Measurements from ENCODE around the gene LCMT1. TPM values are rescaled to one million over a fixed set of nuclear protein-coding genes. Genes with fewer than 3 reads are reported as not detected.

LCMT1 gene
- total RNA-seq, 1 experiment from 2014 or later, result 44.2 TPM

- DNase-seq (ENCODE audit: low read depth, low spot score) (no peak), ATAC-seq (no peak)
- Histone ChIP-seq H3K9me3 (ENCODE audit: control insufficient read depth, insufficient read depth, low read depth, low read length) (no peaks in the 10 kb centered on the region), H3K4me1 (ENCODE audit: control insufficient read depth, insufficient read depth, low read length) (peaks cover 7% of the 10 kb centered on the region; the same call in 1 of the 2 replicates), H3K27ac (ENCODE audit: low read length) (peak overlapping the region; percentile 30; the same call in 1 of the 2 replicates), H3K36me3 (ENCODE audit: control insufficient read depth, insufficient read depth, low read length) (no peaks in the 10 kb centered on the region), H3K4me3 (ENCODE audit: low read depth in 2 of 2, low read length in 2 of 2) (no peak overlapping the region), H3K27me3 (ENCODE audit: control insufficient read depth, insufficient read depth, low read length) (no peaks in the 10 kb centered on the region)
- CTCF ChIA-PET, result no interaction called here
- BruUV-seq (replicated peaks), result no TSS peak
- intact Hi-C loops (cut with micrococcal nuclease; ENCODE audit: unreplicated experiment), result no loop called here
- TF ChIP-seq POLR2AphosphoS5 (IDR thresholded peaks at IDR 0.05; ENCODE audit: low read depth, low read length) (no peak), REST (IDR thresholded peaks at IDR 0.05; ENCODE audit: insufficient read depth in 1 of 2, low read depth in 2 of 2, low read length in 1 of 2) (no peak), TCF7L2 (IDR thresholded peaks at IDR 0.05; ENCODE audit: low read depth, low read length) (no peak), SIN3A (IDR thresholded peaks at IDR 0.05; ENCODE audit: borderline replicate concordance, insufficient read depth, low read depth, low read length) (no peak), CTCF (IDR thresholded peaks at IDR 0.05) (no peak)
- POLR2A ChIA-PET, result no interaction called here
- in situ Hi-C loops (cut with HindIII; ENCODE audit: low pct_unique_long_range_greater_than_20kb, low sequenced_read_pairs), result no loop called here
These were observed 75.9 kb downstream of the LCMT1 start for GRCh38 chr16:25187491-25187795.

- ATAC-seq (no peak), DNase-seq (ENCODE audit: low read depth, low spot score) (no peak)
- TF ChIP-seq TCF7L2 (IDR thresholded peaks at IDR 0.05; ENCODE audit: low read depth, low read length), result no peak
- no peak for TF ChIP-seq CTCF (IDR thresholded peaks at IDR 0.05)
- TF ChIP-seq SIN3A (IDR thresholded peaks at IDR 0.05; ENCODE audit: borderline replicate concordance, insufficient read depth, low read depth, low read length), result no peak
- TF ChIP-seq REST (IDR thresholded peaks at IDR 0.05; ENCODE audit: insufficient read depth in 1 of 2, low read depth in 2 of 2, low read length in 1 of 2), result no peak
- TF ChIP-seq POLR2AphosphoS5 (IDR thresholded peaks at IDR 0.05; ENCODE audit: low read depth, low read length), result no peak
- intact Hi-C loops (cut with micrococcal nuclease; ENCODE audit: unreplicated experiment), result no loop called here
- Histone ChIP-seq H3K27me3 (ENCODE audit: control insufficient read depth, insufficient read depth, low read length) (no peaks in the 10 kb centered on the region), H3K4me3 (ENCODE audit: low read depth in 2 of 2, low read length in 2 of 2) (no peak overlapping the region), H3K36me3 (ENCODE audit: control insufficient read depth, insufficient read depth, low read length) (no peaks in the 10 kb centered on the region), H3K4me1 (ENCODE audit: control insufficient read depth, insufficient read depth, low read length) (peaks cover 7% of the 10 kb centered on the region; the same call in 1 of the 2 replicates), H3K27ac (ENCODE audit: low read length) (no peak overlapping the region), H3K9me3 (ENCODE audit: control insufficient read depth, insufficient read depth, low read depth, low read length) (no peaks in the 10 kb centered on the region)
- BruUV-seq (replicated peaks), result no TSS peak
- CTCF ChIA-PET, result no interaction called here
- in situ Hi-C loops (cut with HindIII; ENCODE audit: low pct_unique_long_range_greater_than_20kb, low sequenced_read_pairs), result no loop called here
- POLR2A ChIA-PET, result no interaction called here
These were observed 77.8 kb downstream of the LCMT1 start for GRCh38 chr16:25189305-25189704.
